GM19452 (cell line): Measurements from ENCODE around the gene GALNT13.

Experiments used
- ATAC-seq: cut with Tn5 transposase; IDR thresholded peaks from one replicate; pipeline ENCODE4 v1.9.1; 2021; ENCODE audit not compliant: unreplicated experiment

The GALNT13 gene

GRCh38 chr2:154097833-154098398, 226.2 kb downstream of the GALNT13 start:
- no peak for ATAC-seq

- no peak for ATAC-seq
Observed at GRCh38 chr2:154120706-154121105, 249.0 kb downstream of the GALNT13 start.

GRCh38 chr2:154125891-154126290, 254.2 kb downstream of the GALNT13 start:
- ATAC-seq, result no peak

- ATAC-seq, result no peak
Observed at GRCh38 chr2:154130821-154131220, 259.1 kb downstream of the GALNT13 start.

GRCh38 chr2:154132827-154133226, 261.1 kb downstream of the GALNT13 start:
- no peak for ATAC-seq

- ATAC-seq, result no peak
Observed at GRCh38 chr2:154133823-154134222, 262.1 kb downstream of the GALNT13 start.

- ATAC-seq, result no peak
Observed at GRCh38 chr2:154140249-154141025, 268.7 kb downstream of the GALNT13 start.

GRCh38 chr2:154142480-154142879, 270.8 kb downstream of the GALNT13 start:
- no peak for ATAC-seq

- no peak for ATAC-seq
Observed at GRCh38 chr2:154143105-154143504, 271.4 kb downstream of the GALNT13 start.

- no peak for ATAC-seq
Observed at GRCh38 chr2:154158101-154158500, 286.4 kb downstream of the GALNT13 start.

- no peak for ATAC-seq
Observed at GRCh38 chr2:154161286-154161685, 289.6 kb downstream of the GALNT13 start.

- no peak for ATAC-seq
Observed at GRCh38 chr2:154170400-154170799, 298.7 kb downstream of the GALNT13 start.

GRCh38 chr2:154173164-154173563, 301.4 kb downstream of the GALNT13 start:
- no peak for ATAC-seq

GRCh38 chr2:154173919-154174318, 302.2 kb downstream of the GALNT13 start:
- ATAC-seq, result no peak

- no peak for ATAC-seq
Observed at GRCh38 chr2:154182008-154182407, 310.3 kb downstream of the GALNT13 start.

GRCh38 chr2:154187948-154188347, 316.2 kb downstream of the GALNT13 start:
- no peak for ATAC-seq

- ATAC-seq, result no peak
Observed at GRCh38 chr2:154189953-154190352, 318.2 kb downstream of the GALNT13 start.

GRCh38 chr2:154193246-154193645, 321.5 kb downstream of the GALNT13 start:
- no peak for ATAC-seq

GRCh38 chr2:154194909-154195643, 323.4 kb downstream of the GALNT13 start:
- no peak for ATAC-seq

GRCh38 chr2:154195644-154196195, 324.0 kb downstream of the GALNT13 start:
- no peak for ATAC-seq

- ATAC-seq, result no peak
Observed at GRCh38 chr2:154198866-154199265, 327.1 kb downstream of the GALNT13 start.

- ATAC-seq, result no peak
Observed at GRCh38 chr2:154203206-154203605, 331.5 kb downstream of the GALNT13 start.
